NCI-H2227 (cell line): Measurements from ENCODE around the gene SSTR5.

Experiments
- DNase-seq: peaks from one replicate; lab custom pipeline; 2025; ENCODE audit not compliant: unreplicated experiment; lab: John Stamatoyannopoulos, UW

The SSTR5 gene

DNA sequence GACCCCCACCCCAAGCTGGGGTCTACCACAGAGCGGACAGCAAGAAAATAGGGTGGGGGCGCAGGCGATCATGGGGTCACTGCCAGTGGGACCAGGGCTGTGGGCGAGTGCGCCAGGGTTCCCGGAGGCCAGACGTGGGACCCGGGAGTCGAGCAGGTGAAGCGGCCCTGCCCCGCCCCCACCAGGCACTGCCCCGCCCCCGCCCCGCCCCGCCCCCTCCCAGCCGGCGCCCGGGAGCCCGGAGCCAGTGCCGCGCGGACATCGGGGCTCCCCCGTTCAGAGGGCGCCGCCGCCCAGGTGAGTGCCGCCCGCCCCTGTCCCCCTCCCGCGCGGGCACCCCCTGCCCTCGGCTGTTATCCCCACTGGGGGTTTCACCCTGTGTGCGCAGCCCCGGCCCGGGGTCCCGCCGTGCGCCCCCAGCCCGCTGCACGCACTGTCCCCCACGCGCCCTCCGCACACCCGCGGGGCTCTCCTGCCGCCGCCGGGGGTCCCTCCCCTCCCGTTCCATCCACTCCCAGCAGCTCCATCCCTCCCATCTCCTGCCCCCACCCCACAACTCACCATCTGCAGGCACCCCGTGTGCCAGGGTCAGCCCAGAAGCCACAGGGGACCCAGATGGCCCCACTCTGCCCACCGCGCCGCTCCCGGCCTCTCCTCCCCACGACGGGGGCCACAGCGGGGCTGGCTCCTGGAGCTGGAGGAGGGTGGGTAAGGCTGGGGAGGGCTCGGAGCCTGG, at the start of gene SSTR5:
SSTR5 (plus strand) TSS at position 222 of the 736 bp plus-strand sequence. CDS start 6,122 bp downstream, outside the sequence.
- no peak for DNase-seq

DNA sequence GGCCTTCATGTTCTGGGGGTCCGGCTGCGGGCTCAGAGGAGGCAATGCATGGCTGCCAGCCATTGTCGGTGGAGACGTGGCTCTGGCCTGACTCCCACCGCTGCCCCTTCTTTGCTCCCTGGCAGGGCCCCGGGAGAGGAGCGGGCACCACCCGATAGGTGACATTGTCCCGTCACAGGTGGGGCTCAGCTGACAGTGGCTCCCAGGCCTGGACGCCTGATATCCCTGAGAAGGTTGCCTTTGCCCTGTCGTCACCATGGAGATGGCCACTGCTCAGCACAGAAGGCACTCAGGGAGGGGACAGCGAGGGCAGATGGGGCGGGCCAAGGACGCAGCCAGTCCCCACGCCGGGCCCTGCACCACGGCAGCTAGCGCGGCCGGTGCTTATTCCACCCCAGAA, 48.4 kb upstream of the SSTR5 start:
- DNase-seq, result no peak

DNA sequence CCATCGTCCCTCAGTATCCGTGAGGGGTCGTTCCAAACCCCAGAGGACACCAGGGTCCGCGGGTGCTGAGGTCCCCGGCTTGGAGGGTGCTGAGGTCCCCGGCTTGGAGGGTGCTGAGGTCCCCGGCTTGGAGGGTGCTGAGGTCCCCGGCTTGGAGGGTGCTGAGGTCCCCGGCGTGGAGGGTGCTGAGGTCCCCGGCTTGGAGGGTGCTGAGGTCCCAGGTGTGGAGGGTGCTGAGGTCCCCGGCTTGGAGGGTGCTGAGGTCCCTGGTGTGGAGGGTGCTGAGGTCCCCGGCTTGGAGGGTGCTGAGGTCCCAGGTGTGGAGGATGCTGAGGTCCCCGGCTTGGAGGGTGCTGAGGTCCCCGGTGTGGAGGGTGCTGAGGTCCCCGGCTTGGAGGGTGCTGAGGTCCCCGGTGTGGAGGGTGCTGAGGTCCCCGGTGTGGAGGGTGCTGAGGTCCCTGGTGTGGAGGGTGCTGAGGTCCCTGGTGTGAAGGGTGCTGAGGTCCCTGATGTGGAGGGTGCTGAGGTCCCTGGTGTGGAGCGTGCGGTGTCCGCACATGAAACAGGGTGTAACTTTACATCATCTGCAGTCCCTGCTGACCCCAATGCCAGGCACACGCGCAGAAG, 47.3 kb upstream of the SSTR5 start:
- peak; percentile 11 for DNase-seq

DNA sequence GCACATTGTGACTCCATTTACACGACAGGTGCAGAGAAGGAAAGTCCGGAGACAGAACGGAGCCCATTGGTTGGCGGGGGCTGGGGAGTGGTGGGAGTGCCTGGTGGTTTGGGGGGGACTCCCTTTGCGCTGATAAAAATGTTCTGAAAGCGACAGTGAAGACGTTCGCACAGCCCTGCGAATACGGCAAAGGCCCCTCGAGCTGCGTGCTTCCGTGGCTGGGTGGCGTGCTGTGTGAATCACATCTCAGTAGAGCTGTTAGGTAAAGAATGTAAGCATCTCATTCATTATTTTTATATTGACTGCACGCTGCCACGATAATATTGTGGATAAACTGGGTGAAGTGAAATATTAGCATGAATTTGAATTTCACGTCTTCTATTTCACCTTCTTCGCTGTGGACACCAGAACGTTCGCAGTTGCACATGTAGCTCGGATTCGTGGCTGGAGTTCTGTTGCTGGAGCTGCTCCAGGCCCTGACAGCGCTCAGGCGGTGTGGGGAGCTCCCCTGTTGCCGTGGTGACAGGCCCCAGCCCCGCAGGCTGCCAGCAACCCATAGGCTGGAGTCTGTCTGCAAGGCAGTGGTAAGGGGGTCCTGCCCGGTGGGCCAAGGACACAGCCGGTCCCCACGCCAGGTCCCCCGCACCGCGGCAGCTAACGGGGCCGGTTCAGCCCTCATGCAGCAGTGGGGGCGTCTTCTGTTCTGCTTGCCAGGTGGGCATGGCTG, 46.3 kb upstream of the SSTR5 start:
- no peak for DNase-seq

DNA sequence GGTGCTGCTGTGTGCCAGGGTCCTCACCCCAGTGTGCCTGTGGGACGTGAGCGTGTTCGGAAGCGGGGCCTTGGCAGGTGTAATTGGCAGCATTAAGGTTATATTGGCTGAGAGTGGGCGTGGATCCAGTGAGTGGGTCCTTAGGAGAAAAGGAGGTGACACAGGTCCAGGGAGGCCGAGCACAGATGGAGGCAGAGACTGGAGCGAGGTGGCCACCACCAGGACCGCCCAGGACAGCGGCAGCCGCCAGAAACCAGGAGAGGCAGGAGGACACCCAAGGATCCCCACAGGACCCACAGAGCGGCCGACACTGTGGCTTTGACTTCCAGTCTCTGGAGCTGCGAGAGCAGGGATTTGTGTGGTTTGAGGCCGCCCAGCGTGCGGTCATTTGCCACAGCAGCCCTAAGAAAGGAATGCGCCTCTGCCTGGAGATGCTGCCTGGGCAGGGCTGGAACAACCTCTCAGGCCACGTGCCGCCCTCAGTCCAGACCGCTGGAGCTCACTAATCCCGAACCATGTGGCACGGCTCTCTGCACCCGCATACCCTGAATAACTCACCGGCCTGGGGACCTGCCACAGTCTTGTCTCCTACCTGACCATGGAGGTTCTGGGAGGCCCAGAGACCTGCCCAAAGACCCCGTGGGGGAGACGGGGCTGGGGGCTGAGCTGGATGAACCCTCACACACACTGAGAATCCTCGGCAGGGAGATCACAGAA, 45.6 kb upstream of the SSTR5 start:
- no peak for DNase-seq

DNA sequence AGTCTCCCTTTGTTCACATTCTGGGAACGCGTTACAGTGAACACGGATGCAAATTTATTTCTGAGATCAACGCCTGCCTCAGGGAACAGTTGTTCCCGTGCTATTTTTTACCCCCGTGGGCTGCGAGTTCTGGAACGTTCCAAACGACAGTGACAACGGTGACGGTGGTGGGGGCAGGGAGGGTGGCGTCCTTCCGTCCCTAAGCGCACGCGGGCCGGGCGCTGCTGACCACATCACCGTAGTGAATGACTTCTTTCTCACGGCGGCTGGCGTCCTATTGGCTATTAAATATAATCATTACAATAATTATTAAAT, 45.1 kb upstream of the SSTR5 start:
- no peak for DNase-seq

DNA sequence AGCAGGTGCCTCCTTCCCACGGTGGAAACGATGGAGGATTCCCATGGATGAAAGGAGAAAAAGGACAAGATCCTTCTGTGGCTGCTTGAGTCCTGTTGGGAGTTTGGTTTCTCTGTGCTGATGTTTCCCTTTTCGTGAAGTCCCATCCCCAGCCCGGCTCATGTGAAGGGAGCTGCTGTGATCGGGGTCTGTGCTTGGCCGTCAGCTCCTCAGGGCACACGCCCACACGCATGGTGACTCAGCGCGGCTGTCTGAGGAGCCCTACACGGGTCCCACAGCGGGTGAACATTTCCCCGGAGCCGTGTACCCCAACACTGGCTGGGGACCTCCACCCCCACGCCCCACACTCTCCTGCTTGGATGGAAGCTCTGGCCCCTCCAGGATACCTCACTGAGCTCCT, 44.5 kb upstream of the SSTR5 start:
- DNase-seq, result no peak

DNA sequence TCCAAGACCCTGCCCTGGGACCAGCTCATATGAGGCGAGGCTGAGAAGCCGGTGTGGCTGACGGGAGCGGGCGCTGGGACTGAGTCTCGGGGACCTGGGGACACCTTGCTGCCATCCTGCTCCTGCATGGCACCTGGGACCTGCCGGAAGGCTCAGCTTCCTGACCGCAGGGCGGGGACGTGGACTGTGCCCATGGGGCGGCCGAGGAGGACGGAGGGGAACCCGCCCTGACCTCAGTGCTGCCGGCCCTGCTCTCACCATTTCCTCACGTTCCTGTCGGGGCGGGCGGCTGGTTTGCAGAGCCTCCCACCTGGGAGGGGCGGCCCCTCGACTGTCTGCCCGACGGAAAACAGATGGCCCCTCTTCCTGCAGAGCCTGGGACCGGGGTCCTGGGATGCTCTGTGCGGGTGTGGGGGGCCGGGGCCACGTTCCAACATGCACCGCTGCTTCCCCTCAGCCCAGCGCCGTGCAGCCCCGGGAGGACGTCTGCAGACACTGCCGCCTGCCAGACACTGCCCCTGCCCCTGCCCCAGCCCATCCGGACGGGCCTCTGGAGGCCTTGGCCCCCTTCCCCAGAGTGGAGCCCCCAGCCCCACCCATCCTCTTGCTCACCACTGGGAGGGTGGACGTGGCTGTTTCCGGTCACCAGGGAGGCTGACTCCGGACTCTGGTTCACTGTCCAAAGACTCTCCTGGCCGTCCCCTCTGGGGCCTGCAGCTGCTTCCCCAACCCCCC, 43.9 kb upstream of the SSTR5 start:
- no peak for DNase-seq

DNA sequence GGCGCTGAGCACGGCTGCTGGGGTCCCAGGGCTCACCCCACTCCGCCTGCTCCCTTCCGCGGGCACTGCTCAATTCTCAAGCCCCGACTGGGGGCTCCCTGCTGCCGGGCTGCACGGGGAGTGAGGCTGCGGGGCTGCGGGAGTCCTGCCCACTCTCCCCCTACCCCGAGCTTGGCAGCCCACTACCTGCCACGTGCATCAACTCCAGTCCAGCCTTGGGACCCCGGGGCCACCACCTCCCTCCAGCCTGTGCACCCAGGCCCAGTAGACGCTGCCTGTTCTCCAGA, 43.3 kb upstream of the SSTR5 start:
- no peak for DNase-seq

DNA sequence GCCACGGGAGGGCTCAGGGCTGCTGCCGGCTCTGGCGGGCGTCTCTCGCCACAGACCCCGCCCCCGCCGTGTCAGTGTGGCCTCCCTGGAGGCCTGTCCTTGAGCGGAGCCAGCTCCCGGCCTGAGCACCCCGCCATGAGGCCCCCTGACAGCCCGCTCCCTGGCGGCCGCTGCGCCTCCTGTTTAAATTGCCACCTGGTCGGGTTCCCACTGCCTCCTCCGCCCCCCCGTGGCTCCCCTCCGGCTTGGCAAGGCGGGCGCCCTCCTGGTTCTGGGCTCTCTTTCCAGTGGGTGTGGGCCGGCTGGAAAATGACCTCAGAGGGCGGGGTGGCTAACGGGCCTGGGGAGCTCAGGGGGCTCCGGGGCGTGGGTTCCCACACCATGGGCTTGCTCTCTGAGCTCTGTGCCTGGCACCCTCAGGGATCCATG, 42.1 kb upstream of the SSTR5 start:
- no peak for DNase-seq

DNA sequence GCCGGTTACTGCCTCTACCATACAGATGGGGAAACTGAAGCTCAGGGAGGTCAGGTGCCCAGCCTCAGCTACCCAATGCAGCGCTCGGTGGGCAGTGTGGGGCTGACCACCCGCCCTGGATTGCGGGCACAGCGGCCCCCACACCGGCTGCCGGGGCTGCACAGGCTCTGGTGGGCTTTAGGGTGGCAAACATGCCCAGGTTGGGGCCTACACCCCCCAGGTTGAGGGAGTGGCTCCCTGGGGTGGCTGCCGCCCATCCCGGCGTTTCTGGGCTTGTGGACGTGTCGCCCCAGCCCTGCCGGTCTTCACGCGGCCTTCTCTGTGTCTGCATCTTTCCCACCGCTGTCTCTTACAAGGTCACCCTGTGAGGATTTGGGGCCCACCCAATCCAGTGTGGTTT, 40.9 kb upstream of the SSTR5 start:
- DNase-seq, result no peak

DNA sequence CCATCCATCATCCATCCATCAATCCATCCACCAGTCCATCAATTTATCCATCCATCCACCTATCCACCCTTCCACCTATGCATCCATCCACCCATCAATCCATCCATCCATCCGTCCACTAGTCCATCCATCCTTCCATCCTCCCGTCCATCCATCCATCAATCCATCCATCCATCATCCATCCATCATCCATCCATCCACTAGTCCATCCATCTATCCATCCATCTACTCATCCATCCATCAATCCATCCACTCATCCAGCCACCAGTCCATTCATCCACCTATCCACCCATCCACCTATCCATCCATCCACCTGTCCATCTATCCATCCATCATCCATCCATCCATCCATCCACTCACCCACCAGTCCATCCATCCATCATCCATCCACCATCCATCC, 39.9 kb upstream of the SSTR5 start:
- DNase-seq, result no peak

DNA sequence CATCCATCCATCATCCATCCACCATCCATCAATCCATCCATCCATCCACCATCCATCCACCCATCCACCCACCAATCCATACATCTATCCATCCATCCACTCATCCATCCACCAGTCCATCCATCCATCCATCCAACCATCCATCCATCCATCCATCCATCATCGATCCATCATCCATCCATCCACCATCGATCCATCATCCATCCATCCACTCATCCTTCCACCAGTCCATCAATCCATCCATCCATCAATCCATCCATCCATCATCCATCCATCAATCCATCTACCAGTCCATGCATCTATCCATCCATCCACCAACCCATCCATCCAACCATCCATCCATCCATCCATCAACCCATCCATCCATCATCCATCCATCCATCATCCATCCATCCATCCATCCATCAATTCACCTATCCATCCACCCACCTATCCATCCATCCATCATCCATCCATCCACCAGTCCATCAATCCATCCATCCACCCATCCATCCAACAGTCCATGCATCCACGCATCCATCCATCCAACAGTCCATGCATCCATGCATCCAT, 39.3 kb upstream of the SSTR5 start:
- DNase-seq, result no peak

DNA sequence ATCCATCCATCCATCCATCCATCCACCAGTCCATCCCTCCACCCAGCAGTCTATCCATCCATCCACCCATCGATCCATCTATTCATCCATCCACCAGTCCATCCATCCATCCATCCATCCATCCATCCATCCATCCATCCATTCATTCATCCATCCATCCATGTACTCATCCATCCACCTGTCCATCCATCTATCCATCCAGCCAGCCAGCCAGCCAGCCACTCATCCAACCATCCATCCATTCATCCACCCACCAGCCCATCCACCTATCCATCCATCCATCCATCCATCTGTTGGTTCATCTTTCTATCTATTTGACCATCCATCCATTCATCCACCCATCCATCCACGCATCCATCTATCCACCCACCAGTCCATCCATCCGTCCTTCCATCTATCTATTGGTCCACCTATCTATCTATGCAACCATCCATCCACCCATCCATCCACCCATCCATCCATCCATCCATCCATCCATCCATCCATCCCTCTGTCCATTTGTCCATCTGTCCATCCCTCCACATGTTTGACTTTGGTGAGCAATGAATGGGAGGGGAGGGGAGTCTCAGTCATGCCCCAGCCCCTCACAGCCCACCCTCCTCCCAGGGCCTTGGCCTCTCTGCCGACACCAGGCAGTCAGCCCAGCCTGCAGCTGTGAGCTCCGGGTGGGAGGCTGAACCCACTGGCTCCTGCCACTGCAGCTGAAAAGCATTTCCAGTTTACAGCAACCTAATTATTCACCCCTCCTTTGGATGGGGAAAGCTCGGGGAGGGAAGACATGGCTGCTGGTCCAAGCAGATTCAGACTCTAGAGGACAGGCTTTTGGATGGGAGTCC, 38.1 kb upstream of the SSTR5 start:
- no peak for DNase-seq

DNA sequence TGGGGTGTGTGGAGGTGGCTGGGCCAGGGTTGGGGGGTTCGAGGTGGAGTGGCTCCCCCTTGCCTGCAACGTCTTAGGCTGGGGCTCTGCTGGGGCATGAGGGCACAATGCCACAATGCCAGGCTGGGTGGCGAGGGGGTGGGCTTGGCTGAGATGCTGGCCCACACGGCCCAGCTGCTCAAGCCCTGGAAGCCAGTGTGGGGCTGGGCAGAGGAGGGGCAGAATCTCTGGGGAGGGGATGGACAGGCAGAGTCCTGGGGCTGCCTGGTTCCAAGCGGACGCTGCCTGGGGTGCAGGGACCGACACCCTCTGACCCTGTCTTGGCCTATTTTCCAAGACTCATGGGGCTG, 37.5 kb upstream of the SSTR5 start:
- no peak for DNase-seq

DNA sequence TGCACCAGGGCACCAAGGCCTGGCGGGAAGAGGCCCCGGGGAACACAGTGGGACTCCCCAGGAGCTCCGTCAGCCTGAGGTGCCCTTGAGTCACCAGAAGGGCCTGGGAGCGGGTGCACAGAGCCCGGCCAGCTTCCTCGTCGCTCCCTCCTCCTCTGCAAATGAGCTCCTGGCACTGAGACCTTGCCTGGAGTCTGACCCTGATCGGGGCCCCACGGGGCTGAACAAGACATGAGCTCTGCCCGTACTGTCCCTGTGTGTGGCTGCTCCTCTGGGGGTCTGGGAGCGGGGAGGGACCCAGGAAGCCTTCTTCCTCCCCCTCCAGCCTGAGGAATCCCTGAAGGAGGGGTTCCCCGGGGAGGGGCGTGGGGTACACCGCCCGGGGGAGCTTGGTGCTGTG, 36.4 kb upstream of the SSTR5 start:
- DNase-seq, result no peak

DNA sequence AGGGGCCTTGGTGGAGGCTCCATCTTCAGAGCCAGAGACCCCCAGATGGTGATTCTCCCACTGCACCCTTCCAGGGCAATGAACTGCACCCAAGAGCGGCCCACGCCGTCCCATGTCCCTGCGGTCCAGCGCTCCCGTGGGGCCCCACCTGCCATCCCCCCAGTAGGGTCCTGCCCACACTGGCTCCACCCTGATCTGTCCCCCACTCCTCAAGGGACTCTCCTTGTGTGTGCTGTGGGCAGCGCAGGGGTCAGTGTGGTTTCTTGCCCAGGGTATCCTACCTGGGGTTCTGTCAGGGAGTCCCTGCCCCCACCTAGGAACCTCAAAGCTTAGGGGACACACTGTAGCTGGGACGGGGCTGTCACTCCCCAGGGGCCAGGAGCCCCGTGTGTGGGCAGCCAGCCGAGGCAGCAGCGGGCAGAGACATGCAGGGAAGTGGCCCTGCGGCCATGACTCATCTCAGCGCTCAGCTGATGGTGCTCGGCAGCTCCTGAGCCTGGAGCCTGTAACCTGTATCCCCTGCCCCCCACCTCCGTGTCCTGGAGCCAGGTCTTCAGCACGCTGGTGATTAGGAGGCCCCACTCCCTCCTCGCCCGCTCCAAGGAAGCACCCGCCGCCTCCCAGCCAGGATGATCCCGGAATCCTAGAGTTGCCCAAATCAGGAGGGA, 35.7 kb upstream of the SSTR5 start:
- no peak for DNase-seq

DNA sequence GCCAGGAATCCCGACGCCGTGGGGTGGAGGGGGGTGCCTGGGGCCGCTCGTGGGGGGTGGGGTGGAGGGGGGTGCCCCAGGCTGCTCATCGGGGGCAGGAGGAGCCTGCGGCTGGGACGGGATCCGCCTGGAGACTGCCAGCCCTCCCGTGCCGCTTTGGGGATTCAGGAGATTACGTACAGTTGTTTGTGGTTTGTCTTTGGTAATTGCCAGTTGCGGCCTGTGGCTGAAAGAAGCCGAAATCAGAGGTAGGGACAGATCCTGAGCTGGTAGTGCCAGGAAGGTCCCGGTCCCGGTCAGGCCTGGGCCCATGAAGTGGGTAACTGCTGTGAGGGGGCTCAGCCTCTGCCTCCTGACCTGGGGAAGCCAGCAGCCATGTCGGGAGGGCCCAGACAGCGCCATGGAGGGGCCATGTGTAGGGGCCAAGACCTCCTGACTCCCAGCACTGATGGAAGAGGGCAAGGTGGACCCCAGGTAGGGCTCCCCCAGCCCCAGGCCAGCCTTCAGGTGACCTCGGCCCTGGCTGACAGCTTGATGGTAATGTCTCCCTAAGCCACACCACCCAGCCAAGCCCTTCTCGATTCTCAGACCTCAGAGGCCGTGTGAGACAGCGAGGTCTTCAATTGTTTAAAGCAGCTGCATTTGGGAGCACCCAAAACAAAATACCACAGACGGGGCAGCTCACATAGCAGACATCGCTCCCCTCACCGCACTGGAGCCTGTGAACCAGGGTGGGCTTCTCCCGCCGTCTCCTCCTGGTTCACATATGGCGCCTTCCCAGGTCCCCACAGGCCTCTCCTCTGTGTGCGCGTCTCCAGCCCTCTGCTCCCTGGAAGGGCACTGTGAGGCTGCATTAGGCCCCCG, 34.9 kb upstream of the SSTR5 start:
- no peak for DNase-seq

DNA sequence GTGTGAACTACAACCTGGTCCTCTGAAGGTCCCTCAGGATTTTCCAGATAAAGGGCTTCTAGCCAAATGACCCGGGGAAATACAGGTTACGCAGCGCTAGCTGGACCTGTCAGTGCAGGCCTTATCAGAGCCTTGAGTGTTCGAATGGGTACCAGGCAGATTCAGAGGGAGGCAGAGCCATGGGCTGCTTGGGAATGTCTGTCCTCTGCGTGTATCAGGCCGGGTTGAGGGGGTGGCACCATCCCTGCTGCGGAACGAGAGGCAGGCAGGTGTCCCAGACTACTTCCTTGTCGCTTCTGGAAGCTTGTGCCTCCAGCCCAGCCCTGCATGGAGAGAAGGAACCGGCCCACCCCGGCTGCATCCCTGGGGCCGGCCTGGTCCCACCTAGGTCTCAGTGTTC, 33.6 kb upstream of the SSTR5 start:
- DNase-seq, result no peak
